AG04450 (cell line): ENCODE data around the gene AMIGO1. TPM values are rescaled to one million over a fixed set of nuclear protein-coding genes. Genes with fewer than 3 reads are reported as not detected.

ENCODE experiments used
- CTCF ChIA-PET: fragments of 300-600, 350-600 bp; formaldehyde crosslinking; extraction: SDS; loops from one replicate; lab custom pipeline; 2022; ENCODE audit warnings: antibody characterized with exemption, inconsistent platforms; lab: Charles Lee
- POLR2A ChIA-PET: fragments of 350-600 bp; formaldehyde crosslinking; extraction: SDS; loops from one replicate; lab custom pipeline; 2021; ENCODE audit warnings: antibody characterized with exemption, inconsistent platforms; lab: Yijun Ruan, JAX
- DNase-seq: peaks from one replicate; pipeline ENCODE4 v3.0.0-alpha.2; 2011; ENCODE audit warnings: low read depth, low spot score
- H3K27ac ChIP-seq: one replicate; pipeline ENCODE4 v1.5.1; 2012; ENCODE audit warnings: low read depth, low read length, control low read depth
- H3K27me3 ChIP-seq: one replicate; pipeline ENCODE4 v1.6.0; 2012; ENCODE audit warnings: low read length; ENCODE audit not compliant: control insufficient read depth, insufficient read depth
- H3K4me3 ChIP-seq: 2 replicates; pipeline ENCODE4 v1.5.1; 2011; ENCODE audit warnings: mild to moderate bottlenecking, low read depth, low read length, control low read depth
- H3K9me3 ChIP-seq: 2 replicates; pipeline ENCODE4 v1.5.1; 2012; ENCODE audit warnings: low read length; ENCODE audit not compliant: control insufficient read depth, insufficient read depth
- CTCF ChIP-seq: IDR thresholded peaks from 2 replicates; pipeline ENCODE4 v1.5.1; 2011; ENCODE audit warnings: low read depth, low read length, control low read depth, inconsistent platforms
- polyA plus RNA-seq: library from polyadenylated mRNA; depleted of rRNA; stranded (reverse); fragments of >200 nt; gene quantifications from 2 replicates; pipeline ENCODE4 v1.2.3, GENCODE V29; 2011

The AMIGO1 gene
- polyA plus RNA-seq, 1 experiment: 1.5 TPM

GRCh38 chr1:109532365-109533136 is 23.0 kb upstream of the AMIGO1 start:
- H3K4me3 ChIP-seq: no peak overlapping the region
- ChIA-PET POLR2A (interaction anchor here (0.7 to 1.8 kb wide), 4 partner anchors 23 to 433 kb away, joined by 3 to 9 read pairs (median 4); partner anchors contain the start of genes AMIGO1 and CYB561D1), CTCF (interaction anchor here (0.5 to 17.0 kb wide), 77 partner anchors 9 to 570 kb away, joined by 3 to 1351 read pairs (median 4); partner anchors contain the start of genes AMIGO1, ATXN7L2, CLCC1 and CYB561D1)
- H3K27ac ChIP-seq: peak overlapping the region; percentile 52
- DNase-seq: peak; percentile 55
- H3K9me3 ChIP-seq: no peaks in the 10 kb centered on the region
- peaks cover 7% of the 10 kb centered on the region for H3K27me3 ChIP-seq
- TF ChIP-seq CTCF: peak; percentile 98

GRCh38 chr1:109531826-109532364 is 22.4 kb upstream of the AMIGO1 start:
- POLR2A ChIA-PET: interaction anchor here (1.8 kb wide), 1 partner anchor 22 kb away, joined by 4 read pairs; the partner anchor contains the start of gene AMIGO1
- CTCF ChIA-PET: interaction anchor here (0.6 to 17.0 kb wide), 59 partner anchors 8 to 437 kb away, joined by 3 to 1351 read pairs (median 5); partner anchors contain the start of genes AMIGO1, ATXN7L2, CYB561D1 and EPS8L3

GRCh38 chr1:109531380-109531779 is 21.9 kb upstream of the AMIGO1 start:
- ChIA-PET POLR2A (interaction anchor here (1.8 kb wide), 1 partner anchor 22 kb away, joined by 4 read pairs; the partner anchor contains the start of gene AMIGO1), CTCF (interaction anchor here (0.6 to 17.0 kb wide), 36 partner anchors 8 to 389 kb away, joined by 3 to 1351 read pairs (median 6); partner anchors contain the start of genes AMIGO1, ATXN7L2, CYB561D1 and EPS8L3)
- TF ChIP-seq CTCF: no peak
- Histone ChIP-seq H3K9me3 (no peaks in the 10 kb centered on the region), H3K27ac (peak overlapping the region; percentile 2), H3K4me3 (no peak overlapping the region), H3K27me3 (peaks cover 8% of the 10 kb centered on the region)
- no peak for DNase-seq

More at GRCh38 chr1:109531826-109532364, 22.4 kb upstream of the AMIGO1 start:
- peak overlapping the region; percentile 2 for H3K27ac ChIP-seq
- DNase-seq: no peak
- peaks cover 8% of the 10 kb centered on the region for H3K27me3 ChIP-seq
- no peak for TF ChIP-seq CTCF
- no peak overlapping the region for H3K4me3 ChIP-seq
- no peaks in the 10 kb centered on the region for H3K9me3 ChIP-seq

- Histone ChIP-seq H3K4me3 (no peak overlapping the region), H3K9me3 (no peaks in the 10 kb centered on the region), H3K27ac (no peak overlapping the region), H3K27me3 (peaks cover 14% of the 10 kb centered on the region)
- POLR2A ChIA-PET: interaction anchor here (1.6 kb wide), 1 partner anchor 40 kb away, joined by 4 read pairs; no protein-coding TSS in a partner anchor
- TF ChIP-seq CTCF: no peak
- no peak for DNase-seq
- CTCF ChIA-PET: interaction anchor here (1.1 to 17.0 kb wide), 3 partner anchors 15 to 266 kb away, joined by 3 to 1351 read pairs (median 10); partner anchors contain the start of genes AMIGO1, ATXN7L2 and CYB561D1
Measured at GRCh38 chr1:109530457-109531087, 21.0 kb upstream of the AMIGO1 start.
